Testis (tissue), 3 donors: ENCODE measurements around the gene RHBDD3. TPM values are rescaled to one million over a fixed set of nuclear protein-coding genes. Genes with fewer than 3 reads are reported as not detected.

Experiments
- DNase-seq: peaks from one replicate; pipeline ENCODE4 v3.0.0-alpha.2; 2019
- H3K27ac ChIP-seq, 2 donors: fragments of 200-600 bp; sonication (generic); one replicate each; pipeline ENCODE4 v1.5.1; 2019
- H3K27me3 ChIP-seq: fragments of 200-600 bp; sonication (generic); one replicate; pipeline ENCODE4 v1.5.1; 2019
- H3K36me3 ChIP-seq: fragments of 200-600 bp; sonication (generic); one replicate; pipeline ENCODE4 v1.5.1; 2017; ENCODE audit warnings: low read depth; ENCODE audit errors: missing control alignments
- H3K4me1 ChIP-seq: fragments of 200-600 bp; sonication (generic); one replicate; pipeline ENCODE4 v1.5.1; 2019
- H3K4me3 ChIP-seq, 2 donors: fragments of 200-600 bp; sonication (generic); one replicate each; pipeline ENCODE4 v1.5.1; 2017 to 2019
- H3K9me3 ChIP-seq: fragments of 200-600 bp; sonication (generic); one replicate; pipeline ENCODE4 v1.5.1; 2017
- POLR2A ChIP-seq: fragments of 450-650 bp; IDR thresholded peaks from one replicate; pipeline ENCODE4 v1.6.1; 2017; ENCODE audit warnings: antibody characterized with exemption, mild to moderate bottlenecking, moderate library complexity
- WGBS, 2 donors: methylation state at CpG; one replicate each; pipeline ENCODE4 v1.1.5; 2018; 5-methylcytosine and 5-hydroxymethylcytosine counted together
- intact Hi-C: fragments of 100-400 bp; cut with DNase I; formaldehyde crosslinking; loops from one replicate; pipeline ENCODE4 v1.15.1; 2023; ENCODE audit warnings: low total_unique reads
- polyA plus RNA-seq: library from polyadenylated mRNA; stranded (reverse); fragments of 350-450 nt; fragmentation: Illumina TruSeq; extraction: RNeasy Lipid Tissue Mini Kit (QIAGEN cat#74804); gene quantifications from one replicate; pipeline ENCODE4 v1.2.3, GENCODE V29; 2014; ENCODE audit warnings: low read depth, low replicate concordance; ENCODE audit not compliant: insufficient read depth
- total RNA-seq, 2 donors: library from RNA; depleted of rRNA; stranded (reverse); fragments of >200 nt; gene quantifications; one replicate each; pipeline ENCODE4 v1.2.3, GENCODE V29; 2016
- TF ChIP-seq, protein P1 (sequence below), 3 experiments: fragments of 450-650 bp in 2 of 3; fragments of 200-600 bp in 1 of 3; sonication (generic) in 1 of 3; IDR thresholded peaks; one replicate each; pipeline ENCODE4 v1.5.1; 2016 to 2019; ENCODE audit warnings: antibody characterized with exemption in 3 of 3, mild to moderate bottlenecking in 2 of 3, moderate library complexity in 1 of 3

RHBDD3 gene
- total and polyA plus RNA-seq, 3 donors from 2014 or later: 55.1 to 99.2 (median 66.8) TPM

DNA sequence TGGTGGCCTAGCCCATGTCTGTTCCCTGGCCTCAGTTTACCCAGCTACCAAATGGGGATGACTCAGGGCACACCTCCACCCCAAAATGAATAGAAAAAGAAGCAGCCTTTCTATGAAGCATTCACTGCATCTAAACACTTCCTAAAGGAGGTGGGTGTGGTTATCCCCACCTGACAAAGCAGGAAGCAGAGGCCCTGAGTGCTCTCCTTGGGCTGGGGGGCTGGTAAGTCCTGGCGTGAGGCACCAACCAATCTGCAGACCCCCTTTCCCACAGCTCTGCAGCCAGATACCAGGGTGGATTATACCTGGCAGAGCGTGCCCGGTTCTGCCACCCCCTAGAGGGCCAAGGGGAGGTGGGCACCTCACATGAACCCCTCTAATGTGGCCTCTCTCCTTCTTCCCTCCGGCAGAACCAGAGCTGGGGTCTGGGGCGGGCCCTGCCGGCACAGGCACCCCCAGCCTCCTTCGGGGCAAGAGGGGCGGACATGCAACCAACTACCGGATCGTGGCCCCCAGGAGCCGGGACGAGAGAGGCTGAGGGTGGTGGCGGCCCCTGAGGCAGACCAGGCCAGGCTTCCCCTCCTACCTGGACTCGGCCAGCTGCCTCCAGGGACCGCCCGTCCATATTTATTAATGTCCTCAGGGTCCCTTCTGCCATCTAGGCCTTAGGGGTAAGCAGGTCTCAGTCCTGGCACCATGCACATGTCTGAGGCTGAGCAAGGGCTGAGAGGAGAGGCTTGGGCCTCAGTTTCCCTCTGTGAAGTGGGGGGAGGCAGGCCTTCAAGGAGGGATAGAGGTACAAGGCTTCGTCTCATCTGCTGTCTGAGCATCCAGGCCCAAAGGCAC is 9.2 kb downstream of the RHBDD3 start:
- TF ChIP-seq, protein P1, sequence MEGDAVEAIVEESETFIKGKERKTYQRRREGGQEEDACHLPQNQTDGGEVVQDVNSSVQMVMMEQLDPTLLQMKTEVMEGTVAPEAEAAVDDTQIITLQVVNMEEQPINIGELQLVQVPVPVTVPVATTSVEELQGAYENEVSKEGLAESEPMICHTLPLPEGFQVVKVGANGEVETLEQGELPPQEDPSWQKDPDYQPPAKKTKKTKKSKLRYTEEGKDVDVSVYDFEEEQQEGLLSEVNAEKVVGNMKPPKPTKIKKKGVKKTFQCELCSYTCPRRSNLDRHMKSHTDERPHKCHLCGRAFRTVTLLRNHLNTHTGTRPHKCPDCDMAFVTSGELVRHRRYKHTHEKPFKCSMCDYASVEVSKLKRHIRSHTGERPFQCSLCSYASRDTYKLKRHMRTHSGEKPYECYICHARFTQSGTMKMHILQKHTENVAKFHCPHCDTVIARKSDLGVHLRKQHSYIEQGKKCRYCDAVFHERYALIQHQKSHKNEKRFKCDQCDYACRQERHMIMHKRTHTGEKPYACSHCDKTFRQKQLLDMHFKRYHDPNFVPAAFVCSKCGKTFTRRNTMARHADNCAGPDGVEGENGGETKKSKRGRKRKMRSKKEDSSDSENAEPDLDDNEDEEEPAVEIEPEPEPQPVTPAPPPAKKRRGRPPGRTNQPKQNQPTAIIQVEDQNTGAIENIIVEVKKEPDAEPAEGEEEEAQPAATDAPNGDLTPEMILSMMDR (IDR thresholded peaks at IDR 0.05): no peak
- TF ChIP-seq POLR2A: no peak
- 90 to 92% methylated on average over 2 to 17 of the region's 17 CpGs for WGBS, 2 donors
- Histone ChIP-seq H3K4me3 (no peak overlapping the region), H3K27me3 (no peaks in the 10 kb centered on the region), H3K9me3 (no peaks in the 10 kb centered on the region), H3K36me3 (no peaks in the 10 kb centered on the region), H3K27ac (no peak overlapping the region), H3K4me1 (peaks cover 6% of the 10 kb centered on the region)
- DNase-seq: no peak
- intact Hi-C loops: no loop called here

DNA sequence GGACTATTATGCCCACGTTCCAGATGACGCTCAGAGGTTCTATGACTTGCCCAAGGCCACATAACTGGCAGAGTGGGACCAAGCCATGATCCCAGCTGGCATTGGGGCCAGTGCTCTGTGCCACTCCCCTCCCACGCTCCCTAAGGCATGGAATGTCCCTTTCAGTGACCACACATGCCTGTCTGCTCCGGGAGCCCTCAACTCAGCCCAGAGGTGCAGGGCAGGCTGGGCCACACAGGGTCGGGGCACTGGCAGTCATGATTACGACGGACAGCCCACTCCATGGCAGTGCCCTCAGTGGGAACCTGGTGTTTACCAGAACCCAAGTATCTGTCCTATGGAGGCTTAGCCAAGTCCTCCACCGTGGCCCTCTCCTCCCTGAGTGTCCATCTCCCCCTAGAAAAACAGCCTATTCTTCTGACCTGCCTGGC is 10.0 kb downstream of the RHBDD3 start:
- Histone ChIP-seq H3K4me3 (no peak overlapping the region), H3K27ac (no peak overlapping the region), H3K9me3 (no peaks in the 10 kb centered on the region), H3K4me1 (peaks cover 6% of the 10 kb centered on the region), H3K36me3 (no peaks in the 10 kb centered on the region), H3K27me3 (no peaks in the 10 kb centered on the region)
- WGBS, 2 donors: 80 to 93% methylated on average over 4 to 8 of the region's 8 CpGs
- TF ChIP-seq POLR2A: no peak
- TF ChIP-seq, protein P1 (IDR thresholded peaks at IDR 0.05): no peak
- intact Hi-C loops: no loop called here
- DNase-seq: no peak

DNA sequence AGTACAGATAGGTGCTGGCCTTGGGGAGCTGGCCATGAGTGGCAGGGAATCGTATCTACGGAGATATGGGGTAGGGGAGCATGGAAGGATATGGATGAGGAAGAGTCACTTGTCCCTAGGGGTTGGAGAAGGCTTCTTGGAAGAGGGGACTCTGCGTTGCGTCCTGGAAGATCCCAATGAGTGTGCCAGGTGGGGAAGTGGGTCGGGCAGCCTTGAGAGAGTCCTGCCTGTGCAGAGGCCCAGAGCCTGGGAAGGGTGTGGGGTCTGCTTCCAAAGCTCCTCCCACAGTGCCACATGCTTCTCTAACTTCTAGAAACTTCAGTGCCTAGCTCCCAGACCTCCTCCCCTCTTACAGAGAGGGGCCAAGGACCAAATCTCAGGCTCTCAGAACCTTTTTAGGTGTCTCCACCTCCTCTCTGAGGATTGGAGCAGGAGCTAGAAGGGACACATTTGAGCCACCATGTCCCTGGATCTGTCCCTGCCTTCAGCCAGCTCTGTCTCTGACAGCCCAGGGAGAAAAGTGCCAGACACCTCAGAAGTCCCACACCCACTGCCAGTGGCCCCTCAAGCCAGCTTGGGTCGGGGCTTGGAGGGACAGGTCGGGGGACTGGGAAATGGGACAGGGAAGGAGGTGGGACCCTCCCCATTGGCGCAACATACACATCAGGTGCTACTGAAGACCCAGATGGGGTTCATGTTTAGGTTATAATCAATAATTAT is 11.0 kb downstream of the RHBDD3 start:
- 88 to 91% methylated on average over 8 of the region's 8 CpGs for WGBS, 2 donors
- Histone ChIP-seq H3K4me1 (peaks cover 6% of the 10 kb centered on the region), H3K27me3 (no peaks in the 10 kb centered on the region), H3K4me3 (no peak overlapping the region), H3K36me3 (no peaks in the 10 kb centered on the region), H3K9me3 (no peaks in the 10 kb centered on the region), H3K27ac (no peak overlapping the region)
- DNase-seq: no peak
- intact Hi-C loops: no loop called here
- TF ChIP-seq POLR2A: no peak
- TF ChIP-seq, protein P1 (IDR thresholded peaks at IDR 0.05): no peak

DNA sequence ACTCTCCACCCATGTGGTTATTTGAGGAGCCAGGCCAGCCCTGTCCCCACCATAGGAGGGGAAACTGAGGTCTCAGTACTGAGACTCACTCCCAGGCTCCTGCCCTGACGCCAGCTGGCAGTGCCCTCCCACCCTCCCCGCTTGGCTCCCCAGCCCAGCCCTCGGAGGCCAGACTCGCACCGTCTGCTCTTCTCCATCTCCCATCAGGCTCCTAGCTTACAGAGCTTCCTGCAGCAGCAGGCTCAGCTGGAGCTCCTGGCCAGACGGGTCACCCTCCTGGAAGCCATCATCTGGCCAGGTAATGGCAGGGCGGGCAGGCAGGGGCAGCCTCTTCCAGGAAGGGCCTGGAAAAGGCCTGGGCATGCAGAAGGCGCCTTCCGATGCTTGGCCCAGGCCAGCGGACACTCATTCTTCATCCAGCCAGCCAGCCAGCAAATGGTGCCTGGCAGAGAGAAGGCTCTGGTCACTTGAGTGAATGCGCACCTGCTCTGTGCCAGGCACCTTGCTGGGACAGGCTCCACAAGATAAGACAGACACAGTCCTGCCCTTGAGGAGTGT is 12.6 kb downstream of the RHBDD3 start:
- no peaks in the 10 kb centered on the region for H3K27me3 ChIP-seq
- no peaks in the 10 kb centered on the region for H3K36me3 ChIP-seq
- no peak for DNase-seq
- H3K4me3 ChIP-seq: no peak overlapping the region
- 97 to 99% methylated on average over 11 of the region's 11 CpGs for WGBS, 2 donors
- no peak overlapping the region for H3K27ac ChIP-seq
- H3K9me3 ChIP-seq: no peaks in the 10 kb centered on the region
- TF ChIP-seq, protein P1 (IDR thresholded peaks at IDR 0.05): no peak
- TF ChIP-seq POLR2A: no peak
- intact Hi-C loops: no loop called here
- no peaks in the 10 kb centered on the region for H3K4me1 ChIP-seq
